Fibroblast of lung (primary cell): ENCODE data around the gene KRT15. TPM values are rescaled to one million over a fixed set of nuclear protein-coding genes. Genes with fewer than 3 reads are reported as not detected.
A peak's percentile ranks its signal among the peaks of the same experiment; 100 is the strongest.

Source experiments
- DNase-seq, 2 donors: peaks; one replicate each; pipeline versions ENCODE4 v3.0.0 to v3.0.0-alpha.2; 2010; ENCODE audit warnings: low read depth in 2 of 2
- H2AFZ ChIP-seq: 2 replicates; pipeline ENCODE4 v1.5.1; 2012; ENCODE audit warnings: low read length, control low read depth, inconsistent platforms
- H3K27ac ChIP-seq: 2 replicates; pipeline ENCODE4 v1.5.1; 2011; ENCODE audit warnings: low read length, control low read depth; ENCODE audit not compliant: insufficient read depth
- H3K27me3 ChIP-seq: 2 replicates; pipeline ENCODE4 v1.5.1; 2011; ENCODE audit warnings: mild to moderate bottlenecking, low read length; ENCODE audit not compliant: control insufficient read depth, insufficient read depth
- H3K36me3 ChIP-seq: 2 replicates; pipeline ENCODE4 v1.5.1; 2011; ENCODE audit warnings: low read length; ENCODE audit not compliant: control insufficient read depth, insufficient read depth
- H3K4me1 ChIP-seq: 2 replicates; pipeline ENCODE4 v1.5.1; 2011; ENCODE audit warnings: low read length; ENCODE audit not compliant: control insufficient read depth, insufficient read depth; ENCODE audit errors: extremely low read depth
- H3K4me2 ChIP-seq: 2 replicates; pipeline ENCODE4 v1.5.1; 2011; ENCODE audit warnings: low read length, control low read depth; ENCODE audit not compliant: insufficient read depth; ENCODE audit errors: extremely low read depth
- H3K4me3 ChIP-seq, 4 experiments: fragments of 200-600 bp in 1 of 4; sonication (generic) in 1 of 4; replicated peaks in 1 of 4; 2 replicates each; pipeline ENCODE4 v1.5.1; 2011 to 2016; ENCODE audit warnings: low read length in 4 of 4, low read depth in 3 of 4, mild to moderate bottlenecking in 3 of 4, control low read depth in 2 of 4, inconsistent platforms in 1 of 4, mixed read lengths in 1 of 4; ENCODE audit not compliant: insufficient read depth in 1 of 4; ENCODE audit errors: control extremely low read depth in 1 of 4
- H3K79me2 ChIP-seq: 2 replicates; pipeline ENCODE4 v1.5.1; 2012; ENCODE audit warnings: mild to moderate bottlenecking, low read length, inconsistent platforms; ENCODE audit not compliant: control insufficient read depth, insufficient read depth
- H3K9ac ChIP-seq: 2 replicates; pipeline ENCODE4 v1.5.1; 2011; ENCODE audit warnings: mild to moderate bottlenecking, low read length, control low read depth; ENCODE audit not compliant: insufficient read depth
- H3K9me3 ChIP-seq: 2 replicates; pipeline ENCODE4 v1.5.1; 2012; ENCODE audit warnings: low read depth, low read length; ENCODE audit not compliant: control insufficient read depth, insufficient read depth
- H4K20me1 ChIP-seq: 2 replicates; pipeline ENCODE4 v1.5.1; 2011; ENCODE audit warnings: low read length; ENCODE audit not compliant: control insufficient read depth, insufficient read depth; ENCODE audit errors: extremely low read depth
- CTCF ChIP-seq, 2 donors: IDR thresholded peaks in 1 of 2; conservative IDR thresholded peaks in 1 of 2; 1 replicate in 1 of 2; 2 replicates in 1 of 2; pipeline ENCODE4 v1.5.1; 2011 to 2012; ENCODE audit warnings: low read length in 2 of 2, control low read depth in 1 of 2, inconsistent platforms in 1 of 2, low read depth in 1 of 2, mild to moderate bottlenecking in 1 of 2
- EZH2 ChIP-seq: IDR thresholded peaks from 2 replicates; pipeline ENCODE4 v1.5.1; 2012; ENCODE audit warnings: low read length, control low read depth, mild to moderate bottlenecking; ENCODE audit errors: missing control alignments
- polyA plus RNA-seq, 2 donors: library from polyadenylated mRNA; depleted of rRNA in 1 of 2; stranded (reverse) in 1 of 2; unstranded in 1 of 2; fragments of >200 nt; gene quantifications; 2 replicates each; pipeline ENCODE4 v1.2.1, GENCODE V29; 2011 to 2012; ENCODE audit warnings: missing spikeins in 1 of 2
- total RNA-seq: library from RNA; depleted of rRNA; stranded (reverse); fragments of >200 nt; gene quantifications from 2 replicates; pipeline ENCODE4 v1.2.1, GENCODE V29; 2014

Gene KRT15
- total and polyA plus RNA-seq, 2 donors (not counting 1 experiment from before 2014, with no cell fraction given): 0.17 to 0.47 TPM

- Histone ChIP-seq H3K9me3 (no peaks in the 10 kb centered on the region), H3K79me2 (no peaks in the 10 kb centered on the region), H3K36me3 (no peaks in the 10 kb centered on the region), H3K4me3 (no peak overlapping the region), H3K4me1 (peaks cover 11% of the 10 kb centered on the region), H3K27ac (no peak overlapping the region), H3K4me2 (no peak overlapping the region), H3K9ac (no peak overlapping the region), H3K27me3 (peaks cover 4% of the 10 kb centered on the region), H2AFZ (no peak overlapping the region), H4K20me1 (no peaks in the 10 kb centered on the region)
- TF ChIP-seq CTCF (conservative IDR thresholded peaks at IDR 0.05 in 1 of 2, IDR thresholded peaks at IDR 0.05 in 1 of 2; ENCODE audit: low read depth in 1 of 2, low read length in 2 of 2) (no peak), EZH2 (no peak)
- no peak for DNase-seq
Observed at GRCh38 chr17:41523787-41524186, 5.1 kb upstream of the KRT15 start.

- H3K27me3 ChIP-seq: peaks cover 4% of the 10 kb centered on the region
- DNase-seq: no peak
- H2AFZ ChIP-seq: no peak overlapping the region
- H3K9me3 ChIP-seq: no peaks in the 10 kb centered on the region
- H3K4me2 ChIP-seq: no peak overlapping the region
- no peak overlapping the region for H3K4me3 ChIP-seq
- no peaks in the 10 kb centered on the region for H3K79me2 ChIP-seq
- no peak overlapping the region for H3K27ac ChIP-seq
- H4K20me1 ChIP-seq: no peaks in the 10 kb centered on the region
- TF ChIP-seq EZH2 (no peak), CTCF (conservative IDR thresholded peaks at IDR 0.05 in 1 of 2, IDR thresholded peaks at IDR 0.05 in 1 of 2; ENCODE audit: low read depth in 1 of 2, low read length in 2 of 2) (no peak)
- H3K9ac ChIP-seq: no peak overlapping the region
- no peaks in the 10 kb centered on the region for H3K36me3 ChIP-seq
- peaks cover 11% of the 10 kb centered on the region for H3K4me1 ChIP-seq
Observed at GRCh38 chr17:41523225-41523593, 4.5 kb upstream of the KRT15 start.

- H3K4me3 ChIP-seq: no peak overlapping the region
- H4K20me1 ChIP-seq: no peaks in the 10 kb centered on the region
- H3K9me3 ChIP-seq: no peaks in the 10 kb centered on the region
- TF ChIP-seq CTCF (conservative IDR thresholded peaks at IDR 0.05 in 1 of 2, IDR thresholded peaks at IDR 0.05 in 1 of 2; ENCODE audit: low read depth in 1 of 2, low read length in 2 of 2): no peak
- TF ChIP-seq EZH2: no peak
- H3K36me3 ChIP-seq: no peaks in the 10 kb centered on the region
- H2AFZ ChIP-seq: no peak overlapping the region
- no peak overlapping the region for H3K4me2 ChIP-seq
- no peak for DNase-seq
- H3K27me3 ChIP-seq: peaks cover 2% of the 10 kb centered on the region
- H3K9ac ChIP-seq: no peak overlapping the region
- H3K27ac ChIP-seq: peak overlapping the region; percentile 61
- peaks cover 11% of the 10 kb centered on the region for H3K4me1 ChIP-seq
- H3K79me2 ChIP-seq: no peaks in the 10 kb centered on the region
Observed at GRCh38 chr17:41522301-41523224, 3.9 kb upstream of the KRT15 start.
